COR-L47 (cell line): ENCODE data around the gene BCAS3.
A peak's percentile ranks its signal among the peaks of the same experiment; 100 is the strongest.

Experiments used
- DNase-seq: peaks from one replicate; lab custom pipeline; 2025; lab: John Stamatoyannopoulos, UW

Gene BCAS3

GRCh38 chr17:61401389-61402072 lies 723.9 kb downstream of the BCAS3 start:
- DNase-seq, result no peak

GRCh38 chr17:61402073-61402541 lies 724.5 kb downstream of the BCAS3 start:
- DNase-seq, result no peak

- DNase-seq, result peak; percentile 2
Measured at GRCh38 chr17:61402978-61403800, 725.5 kb downstream of the BCAS3 start.

GRCh38 chr17:61403801-61404662 lies 726.4 kb downstream of the BCAS3 start:
- DNase-seq, result no peak

GRCh38 chr17:61404663-61404912 lies 726.9 kb downstream of the BCAS3 start:
- DNase-seq, result no peak

GRCh38 chr17:61404913-61405685 lies 727.4 kb downstream of the BCAS3 start:
- no peak for DNase-seq

GRCh38 chr17:61405686-61406536 lies 728.3 kb downstream of the BCAS3 start:
- no peak for DNase-seq

GRCh38 chr17:61406537-61406845 lies 728.8 kb downstream of the BCAS3 start:
- DNase-seq, result no peak

GRCh38 chr17:61406971-61407911 lies 729.6 kb downstream of the BCAS3 start:
- no peak for DNase-seq

GRCh38 chr17:61408151-61409041 lies 730.7 kb downstream of the BCAS3 start:
- DNase-seq, result no peak

- DNase-seq, result no peak
Measured at GRCh38 chr17:61409301-61410112, 731.9 kb downstream of the BCAS3 start.

GRCh38 chr17:61410141-61411010 lies 732.7 kb downstream of the BCAS3 start:
- no peak for DNase-seq

GRCh38 chr17:61411011-61411260 lies 733.3 kb downstream of the BCAS3 start:
- no peak for DNase-seq

- no peak for DNase-seq
Measured at GRCh38 chr17:61411261-61412142, 733.9 kb downstream of the BCAS3 start.

- DNase-seq, result peak; percentile 44
Measured at GRCh38 chr17:61412143-61412859, 734.6 kb downstream of the BCAS3 start.
